CD14-positive monocyte (primary cell): Measurements from ENCODE around the gene PER2. TPM values are rescaled to one million over a fixed set of nuclear protein-coding genes. Genes with fewer than 3 reads are reported as not detected.

ENCODE experiments used
- DNase-seq, 3 donors: peaks; one replicate each; pipeline ENCODE4 v3.0.0-alpha.2; 2011 to 2022
- H2AFZ ChIP-seq: 2 replicates; pipeline ENCODE4 v1.6.0; 2012; ENCODE audit warnings: mild to moderate bottlenecking, low read depth, low read length, inconsistent platforms; ENCODE audit not compliant: insufficient read depth, poor library complexity, severe bottlenecking
- H3K27ac ChIP-seq, 2 donors: 1 replicate in 1 of 2; 2 replicates in 1 of 2; pipeline ENCODE4 v1.5.1; 2012 to 2013; ENCODE audit warnings: low read length in 2 of 2, control low read depth in 1 of 2, inconsistent platforms in 1 of 2, low read depth in 1 of 2, mild to moderate bottlenecking in 1 of 2
- H3K27me3 ChIP-seq, 2 donors: one replicate each; pipeline versions ENCODE4 v1.6.0 to v1.6.1; 2011 to 2013; ENCODE audit warnings: low read length in 2 of 2; ENCODE audit not compliant: control insufficient read depth in 2 of 2, insufficient read depth in 2 of 2
- H3K36me3 ChIP-seq, 2 donors: replicated peaks in 1 of 2; 1 replicate in 1 of 2; 2 replicates in 1 of 2; pipeline versions ENCODE4 v1.5.1 to v1.6.1; 2012 to 2013; ENCODE audit warnings: low read length in 2 of 2, control low read depth in 1 of 2, inconsistent platforms in 1 of 2, mild to moderate bottlenecking in 1 of 2; ENCODE audit not compliant: insufficient read depth in 2 of 2, control insufficient read depth in 1 of 2
- H3K4me1 ChIP-seq, 2 donors: 1 replicate in 1 of 2; 2 replicates in 1 of 2; pipeline versions ENCODE4 v1.5.1 to v1.6.1; 2012 to 2013; ENCODE audit warnings: low read length in 2 of 2, control low read depth in 1 of 2, inconsistent platforms in 1 of 2, mild to moderate bottlenecking in 1 of 2, moderate library complexity in 1 of 2; ENCODE audit not compliant: insufficient read depth in 2 of 2, control insufficient read depth in 1 of 2
- H3K4me2 ChIP-seq: replicated peaks from 2 replicates; pipeline ENCODE3; 2012; ENCODE audit warnings: low read length, moderate library complexity, mild to moderate bottlenecking; ENCODE audit not compliant: poor library complexity, severe bottlenecking; ENCODE audit errors: extremely low read depth
- H3K4me3 ChIP-seq, 3 experiments: fragments of 200-600 bp in 1 of 3; sonication (generic) in 1 of 3; replicated peaks in 1 of 3; 1 replicate in 2 of 3; 2 replicates in 1 of 3; pipeline ENCODE4 v1.5.1; 2011 to 2013; ENCODE audit warnings: low read length in 3 of 3, mild to moderate bottlenecking in 3 of 3, control low read depth in 2 of 3, low read depth in 2 of 3, inconsistent platforms in 1 of 3, moderate library complexity in 1 of 3
- H3K79me2 ChIP-seq: 2 replicates; pipeline ENCODE4 v1.6.0; 2012; ENCODE audit warnings: mild to moderate bottlenecking, control low read depth, inconsistent platforms, low read length, moderate library complexity; ENCODE audit not compliant: insufficient read depth
- H3K9ac ChIP-seq: 2 replicates; pipeline ENCODE4 v1.6.0; 2017; ENCODE audit warnings: low read length, mild to moderate bottlenecking; ENCODE audit not compliant: insufficient read depth, poor library complexity, severe bottlenecking
- H3K9me3 ChIP-seq, 2 donors: replicated peaks in 1 of 2; 1 replicate in 1 of 2; 2 replicates in 1 of 2; pipeline versions ENCODE4 v1.5.1 to v1.6.1; 2012 to 2013; ENCODE audit warnings: low read length in 2 of 2, control low read depth in 1 of 2; ENCODE audit not compliant: control insufficient read depth in 1 of 2, insufficient read depth in 1 of 2
- H4K20me1 ChIP-seq: 2 replicates; pipeline ENCODE4 v1.6.0; 2012; ENCODE audit warnings: mild to moderate bottlenecking, low read length, control low read depth, moderate library complexity; ENCODE audit not compliant: insufficient read depth
- H3K27ac Mint-ChIP-seq, 7 donors: one replicate each; pipeline ENCODE4 v1.8.0; 2020; ENCODE audit warnings: mild to moderate bottlenecking in 7 of 7, mixed read lengths in 7 of 7, moderate library complexity in 6 of 7, inconsistent platforms in 2 of 7
- H3K27me3 Mint-ChIP-seq, 3 donors: one replicate each; pipeline ENCODE4 v1.8.0; 2021 to 2022; ENCODE audit warnings: low read depth in 3 of 3, mild to moderate bottlenecking in 3 of 3, mixed read lengths in 3 of 3, moderate library complexity in 3 of 3, inconsistent platforms in 1 of 3
- H3K36me3 Mint-ChIP-seq, 2 donors: one replicate each; pipeline ENCODE4 v1.8.0; 2020; ENCODE audit warnings: mixed read lengths in 2 of 2, inconsistent platforms in 1 of 2, mild to moderate bottlenecking in 1 of 2
- H3K4me1 Mint-ChIP-seq: one replicate; pipeline ENCODE4 v1.8.0; 2020; ENCODE audit warnings: mild to moderate bottlenecking, mixed read lengths
- H3K4me3 Mint-ChIP-seq, 2 donors: one replicate each; pipeline ENCODE4 v1.8.0; 2020; ENCODE audit warnings: mild to moderate bottlenecking in 2 of 2, mixed read lengths in 2 of 2, moderate library complexity in 1 of 2
- H3K9me3 Mint-ChIP-seq, 7 donors: one replicate each; pipeline ENCODE4 v1.8.0; 2020 to 2022; ENCODE audit warnings: mixed read lengths in 7 of 7, mild to moderate bottlenecking in 6 of 7, moderate library complexity in 6 of 7, inconsistent platforms in 2 of 7
- WGBS: methylation state at CpG from one replicate; pipeline ENCODE4 v1.1.5; 2013; ENCODE audit warnings: missing lambda C conversion rate; ENCODE audit not compliant: insufficient coverage; 5-methylcytosine and 5-hydroxymethylcytosine counted together
- intact Hi-C, 2 donors: fragments of 100-400 bp; cut with micrococcal nuclease; formaldehyde crosslinking; loops; one replicate each; pipeline versions ENCODE4 v1.15.0 to v1.15.1; 2023
- polyA plus RNA-seq, 3 donors: library from polyadenylated mRNA; depleted of rRNA in 1 of 3; unstranded in 2 of 3; stranded (reverse) in 1 of 3; fragments of 300-500 nt in 2 of 3; fragments of >200 nt in 1 of 3; fragmentation: Illumina TruSeq in 2 of 3; gene quantifications; 1 replicate in 2 of 3; 2 replicates in 1 of 3; pipeline ENCODE4 v1.2.3, GENCODE V29; 2012 to 2021
- TF ChIP-seq, protein P1 (sequence below): fragments of 200-600 bp; IDR thresholded peaks from one replicate; pipeline ENCODE4 v1.8.0; 2022; ENCODE audit warnings: antibody characterized with exemption, mild to moderate bottlenecking

Gene PER2
- polyA plus RNA-seq, 3 donors = 1.6 to 5.6 (median 3.1) TPM

DNA sequence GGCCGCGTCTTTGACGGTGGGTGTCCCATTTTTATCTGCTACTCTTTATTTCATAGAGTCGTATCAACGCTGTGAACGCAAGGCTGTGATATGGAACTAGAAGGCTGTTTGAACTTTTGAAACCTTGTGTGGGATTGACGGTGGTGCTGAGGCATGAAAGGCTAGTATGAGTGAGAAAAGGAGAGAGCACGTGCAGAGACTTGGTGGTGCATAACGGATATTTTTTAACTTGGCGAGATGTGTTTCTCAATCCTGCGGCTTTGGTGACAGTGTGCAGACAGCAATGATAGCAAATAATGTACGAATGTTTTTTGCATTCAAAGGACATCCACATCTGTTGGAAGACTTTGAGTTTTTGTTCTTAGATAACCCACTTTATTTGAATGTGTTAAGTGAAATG lies 54.8 kb downstream of the PER2 start:
- Histone ChIP-seq H4K20me1 (no peaks in the 10 kb centered on the region), H3K9ac (no peak overlapping the region), H3K4me2 (no peak overlapping the region), H3K27me3 (peaks cover 6 to 38% of the 10 kb centered on the region in 2 donors), H3K9me3 (peaks cover 2 to 8% of the 10 kb centered on the region in 2 donors), H3K4me3 (no peak overlapping the region), H3K79me2 (no peaks in the 10 kb centered on the region), H3K4me1 (peaks cover 27 to 28% of the 10 kb centered on the region in 2 donors), H3K36me3 (no peaks in the 10 kb centered on the region), H2AFZ (no peak overlapping the region), H3K27ac (no peak overlapping the region)
- WGBS = 80% methylated on average over 4 of the region's 12 CpGs
- no peak overlapping the region for H3K4me3 Mint-ChIP-seq
- peaks cover 2 to 17% (median 6%) of the 10 kb centered on the region in 7 donors for H3K9me3 Mint-ChIP-seq
- peaks cover 31% of the 10 kb centered on the region for H3K4me1 Mint-ChIP-seq
- H3K36me3 Mint-ChIP-seq = peaks cover 0 to 7% of the 10 kb centered on the region in 2 donors
- no peak overlapping the region for H3K27ac Mint-ChIP-seq
- TF ChIP-seq, protein P1, sequence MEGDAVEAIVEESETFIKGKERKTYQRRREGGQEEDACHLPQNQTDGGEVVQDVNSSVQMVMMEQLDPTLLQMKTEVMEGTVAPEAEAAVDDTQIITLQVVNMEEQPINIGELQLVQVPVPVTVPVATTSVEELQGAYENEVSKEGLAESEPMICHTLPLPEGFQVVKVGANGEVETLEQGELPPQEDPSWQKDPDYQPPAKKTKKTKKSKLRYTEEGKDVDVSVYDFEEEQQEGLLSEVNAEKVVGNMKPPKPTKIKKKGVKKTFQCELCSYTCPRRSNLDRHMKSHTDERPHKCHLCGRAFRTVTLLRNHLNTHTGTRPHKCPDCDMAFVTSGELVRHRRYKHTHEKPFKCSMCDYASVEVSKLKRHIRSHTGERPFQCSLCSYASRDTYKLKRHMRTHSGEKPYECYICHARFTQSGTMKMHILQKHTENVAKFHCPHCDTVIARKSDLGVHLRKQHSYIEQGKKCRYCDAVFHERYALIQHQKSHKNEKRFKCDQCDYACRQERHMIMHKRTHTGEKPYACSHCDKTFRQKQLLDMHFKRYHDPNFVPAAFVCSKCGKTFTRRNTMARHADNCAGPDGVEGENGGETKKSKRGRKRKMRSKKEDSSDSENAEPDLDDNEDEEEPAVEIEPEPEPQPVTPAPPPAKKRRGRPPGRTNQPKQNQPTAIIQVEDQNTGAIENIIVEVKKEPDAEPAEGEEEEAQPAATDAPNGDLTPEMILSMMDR = no peak
- intact Hi-C loops = loop anchor here (2.0 to 10.0 kb wide), 2 partner anchors 55 to 269 kb away; partner anchors contain the start of genes PER2 (in 1 of the 2) and UBE2F (in 1 of the 2)
- H3K27me3 Mint-ChIP-seq = peaks cover 41 to 85% (median 76%) of the 10 kb centered on the region in 3 donors
- DNase-seq = no peak

DNA sequence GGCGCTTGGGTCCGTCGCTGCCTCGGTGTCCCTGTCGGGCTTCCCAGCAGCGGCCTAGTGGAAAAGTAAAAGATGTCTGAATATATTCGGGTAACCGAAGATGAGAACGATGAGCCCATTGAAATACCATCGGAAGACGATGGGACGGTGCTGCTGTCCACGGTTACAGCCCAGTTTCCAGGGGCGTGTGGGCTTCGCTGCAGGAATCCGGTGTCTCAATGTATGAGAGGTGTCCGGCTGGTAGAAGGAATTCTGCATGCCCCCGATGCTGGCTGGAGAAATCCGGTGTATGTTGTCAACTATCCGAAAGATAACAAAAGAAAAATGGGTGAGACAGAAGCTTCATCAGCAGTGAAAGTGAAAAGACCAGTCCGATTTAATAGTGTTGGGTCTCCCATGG lies 56.6 kb downstream of the PER2 start:
- Histone ChIP-seq H3K4me1 (peaks cover 26 to 28% of the 10 kb centered on the region in 2 donors), H3K36me3 (no peaks in the 10 kb centered on the region), H4K20me1 (no peaks in the 10 kb centered on the region), H3K9ac (no peak overlapping the region), H3K79me2 (no peaks in the 10 kb centered on the region), H3K27me3 (peaks cover 0 to 20% of the 10 kb centered on the region in 2 donors), H3K4me3 (peak overlapping the region in 1 of 3 experiments; percentile 77), H3K4me2 (peak overlapping the region; percentile 76), H2AFZ (no peak overlapping the region), H3K9me3 (no peaks in the 10 kb centered on the region), H3K27ac (no peak overlapping the region)
- Mint-ChIP-seq H3K27me3 (peaks cover 26 to 76% (median 66%) of the 10 kb centered on the region in 3 donors), H3K9me3 (peaks cover 0 to 17% (median 3%) of the 10 kb centered on the region in 7 donors), H3K4me1 (peaks cover 31% of the 10 kb centered on the region), H3K36me3 (peaks cover 7 to 9% of the 10 kb centered on the region in 2 donors), H3K27ac (peak overlapping the region in 1 of 7 donors; percentile 60), H3K4me3 (peak overlapping the region; percentile 80 to 91)
- intact Hi-C loops = loop anchor here in 1 of 2 donors (10.0 kb wide), 1 partner anchor 267 kb away; the partner anchor contains the start of gene UBE2F
- TF ChIP-seq, protein P1 = no peak
- no peak for DNase-seq
- 53% methylated on average over 21 of the region's 21 CpGs for WGBS
